ENCODE results near the gene EMC8. TPM values are rescaled to one million over a fixed set of nuclear protein-coding genes. Genes with fewer than 3 reads are reported as not detected.
"Not testable (repeated sequence)": the region's sequence is repeated elsewhere in the genome, so short reads cannot be mapped to it uniquely, and the experiment has no call there.

Gene EMC8
- polyA plus RNA-seq, 4 donors: 28.9 to 31.8 (median 29.8) TPM

DNA sequence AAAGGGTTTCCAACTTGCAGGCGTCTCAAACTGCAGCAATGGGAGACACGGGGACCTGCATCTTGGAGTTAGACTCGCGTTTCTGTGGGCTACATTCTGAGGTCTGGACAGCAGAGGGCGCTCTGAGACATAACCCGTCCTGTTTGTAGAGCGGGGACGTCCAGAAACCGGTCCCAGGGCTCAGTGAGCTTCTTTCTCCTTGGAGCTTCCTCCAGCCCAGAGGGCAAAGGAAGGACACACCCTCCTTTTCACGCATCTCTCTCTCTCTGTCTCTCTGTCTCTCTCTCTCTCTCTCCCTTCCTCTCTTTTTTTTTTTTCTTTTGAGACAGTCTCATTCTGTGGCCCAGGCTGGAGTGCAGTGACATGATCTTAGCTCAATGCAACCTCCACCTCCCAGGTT, 19.9 kb upstream of the EMC8 start:
- DNase-seq (ENCODE audit: low read depth in 4 of 4, low spot score in 3 of 4): peak; percentile 60 to 74 (median 64)

DNA sequence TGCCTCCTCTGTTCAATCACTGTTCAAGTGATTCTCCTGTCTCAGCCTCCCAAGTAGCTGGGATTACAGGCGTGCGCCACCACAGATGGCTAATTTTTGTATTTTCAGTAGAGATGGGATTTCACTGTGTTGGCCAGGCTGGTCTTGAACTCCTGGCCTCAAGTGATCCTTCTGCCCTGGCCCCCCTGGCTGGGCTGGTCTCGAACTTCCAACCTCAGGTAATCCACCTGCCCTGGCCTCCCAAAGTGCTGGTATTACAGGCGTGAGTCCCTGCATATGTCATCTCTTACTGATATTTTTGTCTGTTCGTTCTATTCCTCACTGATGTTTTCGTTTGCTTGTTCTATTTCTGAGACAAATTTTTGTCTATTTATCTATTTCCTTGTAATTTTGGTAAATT, 17.9 kb upstream of the EMC8 start:
- DNase-seq (ENCODE audit: low read depth in 4 of 4, low spot score in 3 of 4): not testable (repeated sequence)

DNA sequence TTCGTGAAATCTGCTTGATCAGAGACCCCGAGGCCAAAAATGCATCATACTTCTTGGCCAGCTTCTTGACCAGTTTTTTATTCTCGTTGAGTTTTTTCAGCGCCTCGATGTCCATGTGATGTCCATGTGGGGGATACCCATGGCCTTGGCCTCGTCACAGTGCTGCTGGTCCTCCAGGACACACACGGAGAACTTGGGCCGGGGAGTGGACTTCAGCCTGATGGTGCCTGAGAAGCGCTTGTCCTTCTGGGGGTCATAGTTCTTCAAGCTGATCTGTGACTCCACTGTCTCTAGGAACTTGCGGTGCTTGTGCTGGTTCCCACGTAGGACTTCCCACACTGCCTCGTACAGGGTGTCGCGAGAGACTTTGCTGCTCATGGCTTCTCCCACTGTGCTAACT, 16.8 kb upstream of the EMC8 start:
- no peak for DNase-seq (ENCODE audit: low read depth in 4 of 4, low spot score in 3 of 4)

DNA sequence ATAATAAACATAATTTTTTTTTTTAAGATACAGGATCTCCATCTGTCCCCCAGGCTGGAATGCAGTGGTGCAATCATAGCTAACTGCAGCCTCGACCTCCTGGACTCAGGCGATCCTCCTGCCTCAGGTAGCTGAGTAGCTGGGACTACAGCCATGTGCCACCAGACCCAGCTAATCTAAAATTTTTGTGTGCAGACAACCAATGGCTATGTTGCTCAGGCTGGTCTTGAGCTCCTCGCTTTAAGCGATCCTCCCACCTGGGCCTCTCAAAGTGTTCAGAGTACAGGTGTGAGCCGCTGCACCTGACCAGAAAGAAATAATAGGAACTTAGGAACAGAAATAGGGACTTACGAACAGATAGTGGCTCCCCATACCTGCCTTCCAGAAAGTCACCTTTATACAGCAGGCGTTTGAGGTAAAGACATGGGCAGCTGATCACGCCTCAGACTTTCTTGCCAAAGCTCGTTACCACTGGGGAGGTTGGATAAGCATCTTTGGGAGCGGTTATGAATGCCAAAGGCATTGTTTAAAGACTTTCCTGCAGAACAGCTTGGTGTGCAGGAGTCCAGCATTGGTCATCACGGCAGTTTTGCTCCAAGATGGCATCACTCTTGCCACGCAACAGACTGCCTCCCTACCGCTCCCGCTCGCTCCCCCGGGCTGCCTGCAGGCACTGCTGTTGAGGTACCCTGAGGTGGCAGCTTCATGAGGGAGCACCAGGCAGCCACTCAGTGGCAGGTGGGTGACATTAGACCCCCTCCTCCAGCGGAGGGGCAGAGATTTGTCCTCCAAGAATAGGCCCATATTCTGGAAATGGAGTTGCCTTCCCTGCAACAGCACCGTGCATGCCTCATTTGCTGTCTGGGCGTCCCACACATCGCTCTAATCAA, 13.7 kb upstream of the EMC8 start:
- DNase-seq (ENCODE audit: low read depth in 4 of 4, low spot score in 3 of 4): no peak

GRCh38 chr16:85812031-85812807, 12.9 kb upstream of the EMC8 start:
- DNase-seq (ENCODE audit: low read depth in 4 of 4, low spot score in 3 of 4): no peak

DNA sequence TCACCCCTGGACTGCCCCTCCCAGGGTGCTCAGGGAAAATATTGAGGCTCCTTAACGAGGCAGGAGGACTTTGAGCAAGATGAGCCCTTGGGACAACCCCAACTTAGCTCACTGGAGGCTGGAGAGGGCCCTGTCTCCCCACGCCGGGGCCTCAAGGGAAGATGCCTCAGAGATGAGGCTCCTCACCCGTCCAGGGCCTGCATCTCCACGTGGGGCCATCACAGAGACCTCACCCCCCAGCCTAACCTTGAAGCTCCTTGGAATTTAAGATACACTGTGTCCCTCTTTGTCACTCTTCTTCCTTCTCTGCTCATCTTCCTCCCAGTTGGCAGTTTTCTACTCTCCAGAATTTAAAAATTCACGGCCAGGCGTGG, 11.4 kb upstream of the EMC8 start:
- DNase-seq (ENCODE audit: low read depth in 4 of 4, low spot score in 3 of 4): no peak

DNA sequence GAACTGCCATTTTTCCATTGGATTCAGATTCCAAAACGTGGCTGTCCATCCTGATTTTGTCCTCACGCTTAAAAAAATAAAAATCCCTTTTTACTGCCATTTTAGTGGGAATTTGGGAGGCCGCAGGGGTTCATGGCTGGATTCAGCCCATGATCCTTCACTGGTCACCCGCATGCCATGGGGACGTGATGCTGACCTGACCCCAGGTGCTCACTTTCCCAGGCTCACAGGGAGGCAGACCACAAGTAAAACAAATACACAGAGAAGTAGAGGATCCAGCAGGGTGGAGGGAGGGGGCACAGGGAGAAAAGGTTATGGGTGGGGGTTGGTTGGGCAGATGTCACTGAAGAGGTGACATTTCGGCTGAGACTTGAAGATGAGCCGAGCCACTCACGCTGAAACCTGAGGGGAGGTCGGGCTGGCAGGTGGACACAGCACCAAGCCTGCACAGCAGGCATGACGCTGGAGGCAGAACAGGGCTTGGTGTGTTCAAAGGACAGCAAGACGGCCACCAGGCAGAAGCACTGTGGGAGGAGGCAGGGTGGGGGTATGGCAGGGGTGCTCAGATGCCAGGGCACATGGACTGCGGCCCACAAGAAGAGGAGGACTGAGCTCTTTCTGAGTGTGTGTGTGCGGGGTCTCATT, 10.9 kb upstream of the EMC8 start:
- no peak for DNase-seq (ENCODE audit: low read depth in 4 of 4, low spot score in 3 of 4)

DNA sequence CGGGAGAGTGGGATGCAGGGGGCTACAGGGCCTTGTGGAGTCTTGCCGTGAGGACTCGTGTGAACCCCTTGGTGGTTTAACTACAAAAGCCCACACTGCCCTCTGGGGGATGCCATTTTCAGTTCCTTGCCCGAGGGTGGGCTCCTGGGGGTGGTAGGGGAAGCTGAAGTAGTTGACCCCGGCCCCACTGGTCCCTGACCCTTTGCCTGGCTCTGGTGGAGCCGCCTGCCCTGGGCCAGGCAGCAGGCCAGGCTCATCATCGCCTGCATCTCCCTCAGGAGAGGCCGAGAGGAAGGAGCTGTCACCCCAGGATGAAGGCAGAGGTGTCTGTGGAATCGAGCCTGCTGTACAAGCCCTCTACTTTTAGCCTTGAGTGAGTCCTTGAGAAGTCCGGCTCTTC, 10.3 kb upstream of the EMC8 start:
- no peak for DNase-seq (ENCODE audit: low read depth in 4 of 4, low spot score in 3 of 4)

GRCh38 chr16:85808926-85809325, 9.6 kb upstream of the EMC8 start:
- no peak for DNase-seq (ENCODE audit: low read depth in 4 of 4, low spot score in 3 of 4)

- DNase-seq (ENCODE audit: low read depth in 4 of 4, low spot score in 3 of 4): not testable (repeated sequence)
Measured at GRCh38 chr16:85808104-85808503, 8.8 kb upstream of the EMC8 start.

DNA sequence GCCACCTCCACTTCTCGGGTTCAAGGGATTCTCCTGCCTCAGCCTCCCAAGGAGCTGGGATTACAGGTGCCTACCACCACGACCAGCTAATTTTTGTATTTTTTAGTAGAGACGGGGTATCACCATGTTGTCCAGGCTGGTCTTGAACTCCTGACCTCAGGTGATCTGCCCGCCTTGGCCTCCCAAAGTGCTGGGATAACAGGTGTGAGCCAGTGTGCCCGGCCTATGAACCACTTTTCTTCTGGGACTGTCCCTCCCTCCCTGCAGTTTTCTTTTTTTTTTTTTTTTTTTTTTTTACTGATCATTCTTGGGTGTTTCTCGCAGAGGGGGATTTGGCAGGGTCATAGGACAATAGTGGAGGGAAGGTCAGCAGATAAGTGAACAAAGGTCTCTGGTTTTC, 8.0 kb upstream of the EMC8 start:
- DNase-seq (ENCODE audit: low read depth in 4 of 4, low spot score in 3 of 4): not testable (repeated sequence)

- no peak for DNase-seq (ENCODE audit: low read depth in 4 of 4, low spot score in 3 of 4)
Measured at GRCh38 chr16:85806539-85806938, 7.2 kb upstream of the EMC8 start.

DNA sequence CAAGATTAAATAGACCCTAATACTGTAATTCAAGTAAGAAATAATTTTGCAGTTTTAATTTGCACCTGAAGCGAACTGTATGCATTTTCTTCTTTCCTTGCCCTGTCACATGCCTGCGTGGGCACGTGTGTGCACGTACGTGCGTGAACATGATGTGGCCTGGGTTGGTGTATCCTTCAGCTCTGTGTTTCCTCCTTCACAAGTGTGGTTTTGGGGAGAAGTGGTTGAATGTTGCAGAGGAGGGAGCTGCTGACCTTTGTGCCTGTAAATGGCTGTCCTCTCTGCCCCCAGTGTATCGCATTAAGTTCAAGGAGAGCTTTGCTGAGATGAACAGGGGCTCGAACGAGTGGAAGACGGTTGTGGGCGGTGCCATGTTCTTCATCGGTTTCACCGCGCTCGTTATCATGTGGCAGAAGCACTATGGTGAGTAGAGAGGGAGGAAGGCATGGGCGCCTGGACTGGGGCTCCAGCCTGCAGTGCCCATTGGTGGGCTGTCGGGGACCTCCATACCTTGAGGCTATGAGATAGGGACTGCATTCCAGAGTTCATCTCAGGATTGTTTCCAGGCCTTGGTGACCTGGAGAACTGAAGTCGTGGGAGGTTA, 6.2 kb upstream of the EMC8 start:
- DNase-seq (ENCODE audit: low read depth in 4 of 4, low spot score in 3 of 4): no peak

DNA sequence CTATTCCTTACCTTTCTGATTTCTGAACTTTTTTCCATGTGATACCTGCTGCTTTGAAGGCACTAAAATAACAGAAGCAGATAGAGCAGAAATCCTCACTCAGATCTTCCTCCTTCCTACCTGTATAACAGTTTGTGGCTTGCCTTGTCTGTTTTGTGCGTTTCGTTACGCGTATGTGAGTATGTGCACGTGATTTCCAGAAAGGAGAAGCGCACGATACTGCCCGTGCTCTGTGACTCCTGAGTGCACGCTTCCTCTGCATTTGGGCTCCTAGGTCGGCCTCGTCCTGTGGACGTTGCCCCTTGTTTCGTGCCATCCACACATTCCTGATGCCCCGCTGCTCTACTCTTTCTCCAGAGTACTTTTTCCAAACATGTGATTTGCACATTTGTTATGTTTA, 4.2 kb upstream of the EMC8 start:
- DNase-seq (ENCODE audit: low read depth in 4 of 4, low spot score in 3 of 4): no peak

DNA sequence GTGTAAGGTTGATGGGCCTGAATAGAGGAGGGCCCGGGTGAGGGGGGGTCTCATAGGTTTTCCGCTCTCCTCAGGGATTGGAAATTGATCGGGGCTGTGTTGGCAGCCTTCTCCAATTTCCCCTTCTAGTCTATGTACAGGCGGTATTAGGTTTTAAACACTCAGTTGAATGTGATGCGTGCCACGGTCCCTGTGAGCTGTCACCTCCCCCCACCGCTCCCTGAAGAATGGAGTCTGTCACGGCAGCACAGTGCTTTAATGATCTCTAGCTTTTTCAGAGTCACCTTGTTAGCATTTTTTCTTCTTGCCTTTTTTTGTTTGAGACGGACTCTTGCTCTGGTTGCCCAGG, 951 bp upstream of the EMC8 start:
- DNase-seq (ENCODE audit: low read depth in 4 of 4, low spot score in 3 of 4): no peak

DNA sequence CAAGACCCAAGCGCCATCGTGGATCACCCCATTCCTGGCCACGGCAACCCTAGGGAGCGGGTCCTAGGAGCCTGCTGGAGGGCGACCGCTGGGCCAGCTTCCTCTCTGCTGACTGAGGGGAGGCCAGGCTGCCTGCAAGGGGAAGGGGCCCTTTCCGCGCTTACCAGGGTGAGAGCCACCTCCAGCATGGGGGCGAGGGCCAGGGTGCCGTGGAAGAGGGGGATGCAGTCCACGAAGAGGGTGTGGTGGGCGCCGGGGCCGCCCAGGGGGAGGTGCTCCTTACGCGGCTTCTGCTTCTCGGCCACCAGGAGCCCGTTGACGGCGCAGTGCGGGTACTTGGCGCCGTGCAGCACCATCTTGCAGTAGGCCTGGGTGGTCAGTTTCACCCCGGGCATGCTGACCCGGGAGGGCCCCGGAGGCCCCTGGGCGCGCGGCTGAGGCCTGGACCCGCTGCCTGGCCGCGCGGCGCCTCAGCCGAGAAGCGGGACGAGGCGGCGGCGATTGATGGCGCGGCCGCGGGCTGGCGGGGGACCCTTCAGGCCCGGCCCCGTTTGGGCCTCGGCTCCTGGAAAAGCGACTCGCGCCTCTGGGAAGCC, 345 bp downstream of the EMC8 start:
- DNase-seq (ENCODE audit: low read depth in 4 of 4, low spot score in 3 of 4): no peak

DNA sequence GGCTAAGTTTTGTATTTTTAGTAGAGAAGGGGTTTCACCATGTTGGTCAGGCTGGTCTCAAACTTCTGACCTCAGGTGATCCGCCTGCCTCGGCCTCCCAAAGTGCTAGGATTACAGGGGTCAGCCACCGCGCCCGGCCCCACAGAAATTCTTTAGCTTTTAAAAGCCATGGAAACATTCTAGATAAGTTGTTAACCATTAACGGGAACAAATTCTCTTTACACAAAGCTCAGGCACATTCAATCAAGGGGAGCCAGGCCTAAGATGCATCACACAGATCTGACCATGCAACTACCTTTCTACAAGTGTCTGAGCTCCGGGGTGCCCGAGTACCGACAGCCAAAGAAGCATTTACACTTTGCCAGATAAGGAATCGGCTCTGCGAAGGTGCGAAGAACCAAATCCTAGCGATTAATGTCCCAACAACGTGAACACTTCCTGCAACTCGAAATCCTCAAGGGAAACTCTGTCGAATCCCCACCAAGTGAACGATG, 1.0 kb downstream of the EMC8 start:
- no peak for DNase-seq (ENCODE audit: low read depth in 4 of 4, low spot score in 3 of 4)

DNA sequence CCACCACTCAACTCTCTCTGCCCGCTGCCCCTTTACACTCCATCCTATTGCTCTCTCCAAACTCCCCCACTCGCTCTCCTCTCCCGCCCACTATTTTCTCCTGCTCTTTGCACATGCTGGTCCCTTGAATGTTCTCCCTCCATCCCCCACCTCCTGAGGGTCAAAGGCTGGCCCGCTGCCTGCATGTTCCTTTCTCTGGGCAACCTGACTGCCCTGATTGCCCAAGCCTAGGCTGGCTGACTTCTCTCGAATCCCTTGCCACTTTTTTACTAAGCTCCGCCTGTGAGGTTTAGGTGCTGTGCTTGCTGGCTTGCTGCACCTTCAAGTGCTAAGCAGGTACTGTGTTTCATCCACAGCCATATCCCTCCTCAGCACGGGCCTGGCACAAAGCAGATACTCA, 2.7 kb downstream of the EMC8 start:
- no peak for DNase-seq (ENCODE audit: low read depth in 4 of 4, low spot score in 3 of 4)

DNA sequence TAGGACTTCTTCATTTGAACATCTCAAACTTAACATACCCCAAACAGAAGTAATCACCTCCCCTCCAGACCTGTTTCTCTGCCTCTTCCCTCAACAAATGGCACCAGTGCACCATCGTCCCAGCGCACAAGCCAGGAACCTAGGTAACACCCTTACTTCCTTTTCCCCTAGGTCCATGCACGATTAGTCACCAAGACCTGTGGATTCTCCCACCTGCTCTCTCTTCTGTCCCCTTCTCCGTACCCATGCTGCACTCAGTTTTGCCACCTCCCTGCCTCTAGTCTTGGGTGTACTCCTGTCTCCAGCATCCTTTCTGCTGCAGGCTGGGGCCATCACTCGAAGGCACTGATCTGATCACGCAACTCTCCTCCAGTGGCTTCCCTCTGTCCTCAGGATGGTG, 3.2 kb downstream of the EMC8 start:
- DNase-seq (ENCODE audit: low read depth in 4 of 4, low spot score in 3 of 4): no peak

GRCh38 chr16:85794696-85795095, 4.6 kb downstream of the EMC8 start:
- no peak for DNase-seq (ENCODE audit: low read depth in 4 of 4, low spot score in 3 of 4)
